ENCODE measurements around the gene NLRC5. TPM values are rescaled to one million over a fixed set of nuclear protein-coding genes. Genes with fewer than 3 reads are reported as not detected.

Gene NLRC5
- total RNA-seq, 4 donors from 2014 or later, result 14.9 to 77.0 (median 23.9) TPM

DNA sequence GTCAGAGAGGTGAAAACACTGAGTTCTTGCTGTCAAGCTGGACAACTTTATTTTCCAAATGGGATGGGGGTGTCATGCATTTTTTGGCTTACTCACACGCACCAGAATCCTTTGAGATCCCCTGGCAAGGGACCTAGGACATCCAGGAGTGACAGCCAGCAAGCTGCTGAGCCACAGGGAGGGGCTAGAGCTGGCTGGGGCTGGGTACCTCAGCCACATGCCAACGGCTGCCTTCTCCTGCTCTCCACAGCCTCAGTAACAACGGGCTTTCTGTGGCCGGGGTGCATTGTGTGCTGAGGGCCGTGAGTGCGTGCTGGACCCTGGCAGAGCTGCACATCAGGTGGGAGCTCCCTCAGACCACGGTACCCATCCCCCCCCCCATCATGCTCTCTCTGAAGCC is 47.6 kb downstream of the NLRC5 start:
- Histone ChIP-seq H3K27ac (no peak overlapping the region), H3K4me1 (no peaks in the 10 kb centered on the region), H3K4me3 (no peak overlapping the region), H3K27me3 (no peaks in the 10 kb centered on the region), H3K36me3 (no peaks in the 10 kb centered on the region), H3K9me3 (no peaks in the 10 kb centered on the region)
- TF ChIP-seq, protein P1, sequence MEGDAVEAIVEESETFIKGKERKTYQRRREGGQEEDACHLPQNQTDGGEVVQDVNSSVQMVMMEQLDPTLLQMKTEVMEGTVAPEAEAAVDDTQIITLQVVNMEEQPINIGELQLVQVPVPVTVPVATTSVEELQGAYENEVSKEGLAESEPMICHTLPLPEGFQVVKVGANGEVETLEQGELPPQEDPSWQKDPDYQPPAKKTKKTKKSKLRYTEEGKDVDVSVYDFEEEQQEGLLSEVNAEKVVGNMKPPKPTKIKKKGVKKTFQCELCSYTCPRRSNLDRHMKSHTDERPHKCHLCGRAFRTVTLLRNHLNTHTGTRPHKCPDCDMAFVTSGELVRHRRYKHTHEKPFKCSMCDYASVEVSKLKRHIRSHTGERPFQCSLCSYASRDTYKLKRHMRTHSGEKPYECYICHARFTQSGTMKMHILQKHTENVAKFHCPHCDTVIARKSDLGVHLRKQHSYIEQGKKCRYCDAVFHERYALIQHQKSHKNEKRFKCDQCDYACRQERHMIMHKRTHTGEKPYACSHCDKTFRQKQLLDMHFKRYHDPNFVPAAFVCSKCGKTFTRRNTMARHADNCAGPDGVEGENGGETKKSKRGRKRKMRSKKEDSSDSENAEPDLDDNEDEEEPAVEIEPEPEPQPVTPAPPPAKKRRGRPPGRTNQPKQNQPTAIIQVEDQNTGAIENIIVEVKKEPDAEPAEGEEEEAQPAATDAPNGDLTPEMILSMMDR (IDR thresholded peaks at IDR 0.05), result no peak
- TF ChIP-seq POLR2A (IDR thresholded peaks at IDR 0.05), result no peak
- intact Hi-C loops (cut with DNase I; ENCODE audit: low total_unique reads), result no loop called here
- no peak for DNase-seq

DNA sequence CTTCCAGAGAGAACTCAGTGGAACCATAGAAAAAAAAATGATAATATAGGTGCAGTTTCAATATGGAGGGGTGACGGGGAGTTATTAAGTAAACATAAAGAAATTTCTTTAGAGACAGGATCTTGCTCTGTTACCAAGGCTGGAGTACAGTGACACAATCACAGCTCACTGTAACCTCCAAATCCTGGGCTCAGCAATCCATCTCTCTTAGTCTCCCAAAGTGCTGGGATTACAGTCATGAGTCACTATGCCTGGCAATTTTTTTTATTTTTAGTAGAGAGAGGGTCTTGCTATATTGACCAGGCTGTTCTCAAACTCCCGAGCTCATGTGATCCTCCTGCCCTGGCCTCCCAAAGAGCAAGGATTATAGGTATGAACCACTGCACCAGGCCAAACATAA is 48.8 kb downstream of the NLRC5 start:
- intact Hi-C loops (cut with DNase I; ENCODE audit: low total_unique reads), result no loop called here
- no peak for DNase-seq
- TF ChIP-seq, protein P1 (IDR thresholded peaks at IDR 0.05), result no peak
- TF ChIP-seq POLR2A (IDR thresholded peaks at IDR 0.05), result no peak
- H3K4me1 ChIP-seq, result no peaks in the 10 kb centered on the region
- no peaks in the 10 kb centered on the region for H3K27me3 ChIP-seq
- no peak overlapping the region for H3K4me3 ChIP-seq
- no peaks in the 10 kb centered on the region for H3K9me3 ChIP-seq
- H3K27ac ChIP-seq, result no peak overlapping the region
- H3K36me3 ChIP-seq, result no peaks in the 10 kb centered on the region

DNA sequence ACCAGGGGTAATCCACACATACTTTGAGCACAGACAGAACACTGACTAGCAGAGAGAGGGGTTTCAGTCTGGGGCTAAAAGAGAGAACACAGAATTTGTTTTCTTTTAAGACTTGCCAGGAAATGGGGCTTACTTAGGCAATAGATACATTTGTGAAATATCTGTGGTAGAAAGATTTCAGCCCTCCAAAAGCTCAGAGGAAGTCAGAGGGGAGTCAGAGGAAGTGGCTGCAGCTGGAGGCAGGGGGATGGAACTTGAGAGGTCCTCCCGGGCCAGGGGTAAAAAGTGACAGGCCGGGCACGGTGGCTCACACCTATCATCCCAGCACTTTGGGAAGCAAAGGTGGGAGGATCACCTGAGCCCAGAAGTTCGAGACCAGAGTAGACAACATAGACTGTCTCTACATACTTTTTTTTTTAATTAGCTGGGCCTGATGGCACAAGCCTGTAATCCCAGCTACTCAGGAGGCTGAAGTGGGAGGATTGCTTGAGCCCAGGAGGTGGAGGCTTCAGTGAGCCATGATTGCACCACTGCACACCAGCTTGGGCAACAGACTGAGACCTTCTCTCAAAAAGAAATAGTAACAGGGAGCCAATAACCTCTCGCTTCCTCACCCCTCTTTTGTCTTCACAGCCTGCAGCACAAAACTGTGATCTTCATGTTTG is 49.9 kb downstream of the NLRC5 start:
- Histone ChIP-seq H3K9me3 (no peaks in the 10 kb centered on the region), H3K4me1 (no peaks in the 10 kb centered on the region), H3K36me3 (no peaks in the 10 kb centered on the region), H3K27me3 (no peaks in the 10 kb centered on the region), H3K27ac (no peak overlapping the region), H3K4me3 (no peak overlapping the region)
- DNase-seq, result no peak
- intact Hi-C loops (cut with DNase I; ENCODE audit: low total_unique reads), result no loop called here
- no peak for TF ChIP-seq POLR2A (IDR thresholded peaks at IDR 0.05)
- TF ChIP-seq, protein P1 (IDR thresholded peaks at IDR 0.05), result no peak

DNA sequence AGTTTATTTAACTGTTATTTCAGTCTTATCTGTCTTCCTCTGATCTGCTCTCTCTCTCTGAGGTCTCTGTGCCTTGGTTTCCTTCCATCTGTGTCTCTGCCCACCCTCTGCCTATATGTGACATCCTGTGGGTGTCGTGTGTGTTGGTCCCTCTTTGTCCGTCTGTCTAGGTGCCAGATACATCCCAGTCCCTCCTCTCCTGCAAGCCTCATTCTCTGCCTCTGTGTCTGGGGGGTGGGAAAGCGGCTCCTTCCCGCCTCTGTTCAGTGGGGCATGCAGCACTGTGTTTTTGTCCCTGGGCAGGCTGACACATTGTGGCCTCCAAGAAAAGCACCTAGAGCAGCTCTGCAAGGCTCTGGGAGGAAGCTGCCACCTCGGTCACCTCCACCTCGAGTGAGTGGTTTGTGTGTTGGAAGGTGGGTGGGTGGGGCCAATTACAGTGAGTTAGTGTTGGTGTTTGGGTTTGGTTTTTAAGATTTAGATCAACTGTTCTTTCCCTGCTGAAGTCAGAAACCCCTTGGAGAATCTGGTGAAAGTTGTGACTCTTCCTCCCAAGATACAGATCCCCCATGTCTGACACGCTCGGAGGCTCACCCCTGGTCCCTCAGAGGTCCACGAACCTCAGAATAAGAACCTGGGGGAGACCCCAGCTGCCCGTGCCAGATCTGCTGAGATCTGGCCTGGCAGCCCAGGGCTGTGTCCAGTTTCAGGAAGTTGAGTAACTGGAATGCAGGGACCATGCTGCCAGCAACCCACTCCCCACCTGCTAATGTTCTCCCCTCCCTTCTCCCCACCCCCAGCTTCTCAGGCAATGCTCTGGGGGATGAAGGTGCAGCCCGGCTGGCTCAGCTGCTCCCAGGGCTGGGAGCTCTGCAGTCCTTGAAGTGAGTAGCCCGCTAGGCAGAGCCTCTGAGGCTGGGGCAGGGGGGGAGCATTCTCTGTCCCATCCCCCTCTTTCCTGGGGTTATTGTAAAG is 52.1 kb downstream of the NLRC5 start:
- Histone ChIP-seq H3K36me3 (no peaks in the 10 kb centered on the region), H3K9me3 (no peaks in the 10 kb centered on the region), H3K27ac (no peak overlapping the region), H3K4me1 (no peaks in the 10 kb centered on the region), H3K27me3 (no peaks in the 10 kb centered on the region), H3K4me3 (no peak overlapping the region)
- TF ChIP-seq POLR2A (IDR thresholded peaks at IDR 0.05), result no peak
- TF ChIP-seq, protein P1 (IDR thresholded peaks at IDR 0.05), result no peak
- intact Hi-C loops (cut with DNase I; ENCODE audit: low total_unique reads), result no loop called here
- DNase-seq, result no peak
